Posterior cingulate gyrus (tissue), 11 donors: ENCODE data around the gene CLTC.

ENCODE experiments used
- DNase-seq, 10 donors: peaks; one replicate each; pipeline versions ENCODE4 v3.0.0 to v3.0.0-alpha.2; 2020 to 2021; ENCODE audit warnings: mixed read lengths in 3 of 10
- intact Hi-C: fragments of 100-400 bp; cut with DNase I; formaldehyde crosslinking; loops from one replicate; pipeline ENCODE4 v1.15.1; 2023

Gene CLTC

GRCh38 chr17:59676716-59677115, 57.0 kb downstream of the CLTC start:
- DNase-seq, result no peak
- intact Hi-C loops, result no loop called here

DNA sequence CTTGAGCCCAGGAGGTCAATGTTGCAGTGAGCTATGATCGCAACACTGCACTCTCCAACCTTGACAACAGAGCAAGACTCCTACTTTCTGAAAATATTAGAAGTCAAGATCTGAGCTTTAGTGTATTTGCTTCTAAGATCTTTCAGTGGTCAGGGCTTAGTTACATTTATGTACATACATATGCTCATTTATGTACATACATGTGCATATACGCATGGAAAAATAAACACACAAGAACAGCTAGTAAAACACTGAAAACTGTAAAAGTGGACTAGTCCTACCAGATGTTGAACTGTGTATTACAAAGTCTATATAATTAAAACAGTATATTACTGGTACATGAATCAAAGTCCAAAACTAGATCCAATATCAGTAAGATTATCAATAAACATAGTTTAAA, 59.2 kb downstream of the CLTC start:
- DNase-seq, result no peak
- intact Hi-C loops, result no loop called here

GRCh38 chr17:59680314-59680713, 60.6 kb downstream of the CLTC start:
- intact Hi-C loops, result no loop called here
- no peak for DNase-seq

GRCh38 chr17:59683283-59683682, 63.6 kb downstream of the CLTC start:
- intact Hi-C loops, result no loop called here
- DNase-seq, result no peak

- no peak for DNase-seq
- intact Hi-C loops, result no loop called here
Measured at GRCh38 chr17:59684967-59685366, 65.3 kb downstream of the CLTC start.

DNA sequence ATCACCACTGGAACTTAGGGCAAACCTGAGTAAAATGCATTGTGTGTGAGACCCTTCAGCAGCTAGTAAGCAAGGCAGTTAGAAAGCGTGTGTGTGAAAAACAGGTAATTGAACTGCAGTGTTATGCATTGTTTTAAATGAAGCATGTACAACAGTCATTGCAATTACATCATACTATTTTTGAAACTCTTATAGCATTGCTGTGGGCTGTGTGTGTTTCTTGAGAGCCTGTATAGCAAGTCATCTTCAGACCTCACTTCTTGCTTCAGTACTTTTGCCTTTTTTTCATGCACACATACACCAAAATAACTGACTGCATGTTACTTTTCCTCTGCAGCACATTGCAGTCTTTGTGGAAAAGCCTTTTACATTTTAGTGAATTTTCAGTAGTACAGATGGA, 68.3 kb downstream of the CLTC start:
- no peak for DNase-seq
- intact Hi-C loops, result no loop called here

DNA sequence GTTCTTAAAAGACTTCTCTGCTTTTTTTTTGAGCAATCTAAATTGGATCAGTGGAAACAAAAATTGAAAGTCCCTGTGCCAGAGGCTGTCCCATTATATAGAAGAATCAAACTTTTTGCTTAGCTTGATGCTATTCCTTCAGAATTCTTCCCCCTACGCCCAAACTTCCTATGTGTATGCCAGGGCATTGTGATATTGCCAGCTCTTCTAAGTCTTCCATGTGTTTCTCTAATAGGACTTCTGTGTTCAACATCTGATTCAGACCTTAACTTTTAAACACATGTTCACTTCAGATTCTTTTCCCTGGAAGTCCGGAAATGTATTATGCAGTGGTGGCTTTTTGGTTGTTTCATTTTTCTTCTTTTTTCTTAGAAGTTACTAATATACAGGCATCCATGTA, 68.8 kb downstream of the CLTC start:
- intact Hi-C loops, result no loop called here

DNA sequence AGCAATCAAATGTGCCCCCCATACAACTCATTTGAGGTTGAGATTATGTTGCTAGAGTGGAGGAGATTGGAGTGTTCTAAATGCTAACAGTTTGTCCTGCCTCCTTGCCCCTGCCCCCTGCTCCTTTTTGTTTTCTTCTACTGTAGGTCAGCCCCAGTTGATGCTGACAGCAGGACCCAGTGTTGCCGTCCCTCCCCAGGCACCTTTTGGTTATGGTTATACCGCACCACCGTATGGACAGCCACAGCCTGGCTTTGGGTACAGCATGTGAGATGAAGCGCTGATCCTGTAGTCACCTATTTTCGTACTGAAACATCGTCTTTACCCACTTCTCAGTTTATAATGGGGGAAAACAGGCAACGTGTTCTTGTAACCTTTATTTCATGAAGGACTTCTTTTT, 73.9 kb downstream of the CLTC start:
- DNase-seq, result no peak
- intact Hi-C loops, result no loop called here

More for the DNA sequence above, 68.8 kb downstream of the CLTC start:
- DNase-seq, result no peak

- no peak for DNase-seq
- intact Hi-C loops, result no loop called here
Measured at GRCh38 chr17:59694344-59694743, 74.6 kb downstream of the CLTC start.

DNA sequence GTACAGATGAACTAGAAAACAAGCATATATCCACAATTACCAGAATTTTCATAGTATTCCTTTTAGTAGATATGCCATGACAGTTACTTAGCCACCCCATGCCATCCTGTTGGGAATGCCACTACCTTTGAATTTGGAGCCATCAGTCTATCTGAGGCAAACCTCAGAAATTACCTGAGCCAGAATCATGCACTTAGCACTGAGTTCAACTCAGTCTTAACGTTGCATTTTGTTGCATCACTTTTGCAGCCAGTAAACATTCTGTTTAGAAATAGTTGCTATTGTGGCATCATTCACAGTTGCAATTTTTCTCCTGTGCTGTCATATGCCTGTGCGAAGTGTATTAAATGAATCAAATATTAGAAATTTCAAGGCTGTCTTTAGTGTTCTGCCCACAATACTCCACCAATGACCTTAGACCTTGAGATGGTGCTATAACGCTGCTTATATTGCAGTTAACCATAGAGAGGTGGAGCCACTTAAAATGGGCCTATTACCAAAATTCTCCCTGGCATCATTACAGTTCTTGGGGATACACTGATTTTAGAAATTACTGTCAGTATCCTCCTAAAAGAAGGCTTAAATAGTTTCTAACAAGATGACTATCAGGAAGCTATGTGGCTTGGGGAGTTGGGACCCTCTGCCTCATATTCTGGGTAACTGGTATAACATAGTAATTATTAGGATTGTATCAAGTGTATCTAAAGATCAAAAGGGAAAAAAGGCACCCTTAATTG, 76.4 kb downstream of the CLTC start:
- DNase-seq, result no peak
- intact Hi-C loops, result no loop called here

- intact Hi-C loops, result no loop called here
- no peak for DNase-seq
Measured at GRCh38 chr17:59696682-59697277, 77.1 kb downstream of the CLTC start.

- no peak for DNase-seq
- intact Hi-C loops, result no loop called here
Measured at GRCh38 chr17:59698143-59698542, 78.4 kb downstream of the CLTC start.

DNA sequence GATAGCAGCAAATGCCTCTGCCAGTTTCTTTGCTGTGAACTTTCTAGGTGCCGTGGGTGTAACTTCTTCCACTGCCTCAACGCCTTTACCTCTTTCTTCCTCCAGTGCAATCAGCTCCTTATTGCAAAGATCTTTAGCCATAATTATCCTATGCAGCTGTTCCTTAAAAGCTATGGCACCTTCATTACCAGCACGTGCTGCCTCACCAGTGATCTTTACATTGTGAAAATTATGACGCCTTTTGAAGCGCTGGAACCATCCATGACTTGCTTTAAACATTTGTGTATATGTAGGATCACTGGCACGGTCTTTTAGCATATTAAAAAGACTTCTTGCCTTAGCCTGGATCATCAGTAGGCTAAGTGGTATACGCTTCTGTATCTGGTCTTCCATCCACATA, 79.5 kb downstream of the CLTC start:
- intact Hi-C loops, result no loop called here

DNA sequence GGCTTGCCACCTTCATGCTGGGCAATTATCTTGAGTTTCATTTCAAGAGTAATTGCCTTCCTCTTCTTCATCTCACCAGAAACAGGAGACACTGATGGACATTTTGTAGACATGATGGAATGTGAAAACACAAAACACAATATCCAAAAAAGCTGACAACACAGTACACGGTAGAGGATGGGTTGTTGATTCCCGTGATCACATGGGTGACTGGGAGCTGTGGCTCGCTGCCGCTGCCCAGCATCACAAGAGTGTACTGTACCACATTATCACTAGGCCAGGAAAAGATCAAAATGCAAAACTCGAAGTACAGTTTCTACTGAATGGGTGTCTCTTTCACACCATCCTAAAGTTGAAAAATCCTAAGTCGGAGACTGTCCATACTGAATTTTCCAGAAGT, 80.1 kb downstream of the CLTC start:
- intact Hi-C loops, result no loop called here

More for the DNA sequence above, 79.5 kb downstream of the CLTC start:
- no peak for DNase-seq

GRCh38 chr17:59702304-59702703, 82.6 kb downstream of the CLTC start:
- intact Hi-C loops, result no loop called here

More for the DNA sequence above, 80.1 kb downstream of the CLTC start:
- DNase-seq, result no peak

DNA sequence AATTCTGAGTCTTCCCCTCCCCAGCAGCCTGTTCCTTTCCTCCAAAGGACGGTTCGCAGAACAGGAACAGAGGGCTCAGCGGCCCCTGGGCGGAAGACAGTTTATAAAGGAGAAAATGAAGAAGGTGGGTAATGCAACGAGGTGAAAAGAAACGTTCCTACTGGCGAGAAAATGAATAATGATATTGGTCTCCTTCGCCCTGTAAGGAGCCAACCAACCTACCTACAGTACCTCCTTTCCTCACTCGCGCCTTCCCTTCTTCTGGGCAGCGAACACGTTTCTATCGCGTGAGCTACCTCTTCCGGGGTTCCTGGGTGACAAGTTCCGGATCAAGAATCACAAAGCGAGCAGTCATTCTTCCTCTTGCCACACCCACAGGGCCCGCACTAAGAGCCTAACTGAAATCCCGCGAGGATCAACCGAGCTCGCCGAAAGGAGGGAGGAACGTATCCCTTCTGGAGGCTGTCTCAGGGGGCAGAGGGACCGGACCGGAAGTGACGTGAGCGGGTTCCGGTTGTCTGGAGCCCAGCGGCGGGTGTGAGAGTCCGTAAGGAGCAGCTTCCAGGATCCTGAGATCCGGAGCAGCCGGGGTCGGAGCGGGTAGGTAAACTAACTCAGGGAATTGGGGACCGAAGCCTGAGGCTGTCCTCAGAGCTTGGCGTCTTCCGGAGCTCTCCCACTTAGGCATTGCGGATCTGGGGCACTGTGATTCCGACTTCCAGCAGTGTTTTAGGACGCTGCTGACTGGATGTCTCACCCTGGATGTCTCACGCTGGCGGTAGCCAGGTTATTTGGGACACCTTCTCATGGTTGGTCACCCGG, 87.7 kb downstream of the CLTC start, which contains the start of the genes PTRH2 and VMP1:
Gene PTRH2 (minus strand): TSS at position 282 of the 822 bp plus-strand sequence. CDS start 9,452 bp downstream, outside the sequence.
Gene VMP1 (plus strand): TSS at position 506 of the 822 bp plus-strand sequence. CDS start 23,793 bp downstream, outside the sequence.
- peak; percentile 97 to 100 (median 99) for DNase-seq
- intact Hi-C loops, result loop anchor here (2.0 kb wide), 1 partner anchor 89 kb away; the partner anchor contains the start of gene CLTC

More at GRCh38 chr17:59702304-59702703, 82.6 kb downstream of the CLTC start:
- no peak for DNase-seq

- DNase-seq, result no peak
- intact Hi-C loops, result loop anchor here (2.0 kb wide), 1 partner anchor 89 kb away; the partner anchor contains the start of gene CLTC
Measured at GRCh38 chr17:59707971-59708430, 88.3 kb downstream of the CLTC start.

- no peak for DNase-seq
- intact Hi-C loops, result no loop called here
Measured at GRCh38 chr17:59711936-59712335, 92.2 kb downstream of the CLTC start.

GRCh38 chr17:59712862-59713261, 93.2 kb downstream of the CLTC start:
- no peak for DNase-seq
- intact Hi-C loops, result no loop called here

GRCh38 chr17:59714255-59714654, 94.6 kb downstream of the CLTC start:
- no peak for DNase-seq
- intact Hi-C loops, result no loop called here

DNA sequence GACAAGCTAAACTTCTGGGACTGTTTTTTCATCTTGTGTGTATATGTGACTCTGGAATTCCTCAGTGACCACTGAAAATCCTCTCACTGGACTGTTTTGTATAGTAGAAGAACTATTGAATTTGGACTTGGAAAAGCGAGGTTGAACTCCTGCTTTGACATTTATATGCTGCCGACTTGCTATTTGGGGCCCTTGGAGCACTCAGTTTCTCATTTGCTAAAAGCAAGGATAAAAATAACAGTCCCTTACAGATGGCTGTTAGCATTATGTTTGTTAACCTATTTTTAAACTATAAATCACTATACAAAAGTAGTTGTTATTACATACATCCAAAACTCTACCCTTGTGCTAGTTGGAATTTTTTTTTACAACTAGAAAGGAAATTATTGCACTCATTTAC, 96.7 kb downstream of the CLTC start:
- no peak for DNase-seq
- intact Hi-C loops, result no loop called here
